ENCODE data around the gene MT1M.
"Not testable (repeated sequence)": the region's sequence is repeated elsewhere in the genome, so short reads cannot be mapped to it uniquely, and the experiment has no call there.

DNA sequence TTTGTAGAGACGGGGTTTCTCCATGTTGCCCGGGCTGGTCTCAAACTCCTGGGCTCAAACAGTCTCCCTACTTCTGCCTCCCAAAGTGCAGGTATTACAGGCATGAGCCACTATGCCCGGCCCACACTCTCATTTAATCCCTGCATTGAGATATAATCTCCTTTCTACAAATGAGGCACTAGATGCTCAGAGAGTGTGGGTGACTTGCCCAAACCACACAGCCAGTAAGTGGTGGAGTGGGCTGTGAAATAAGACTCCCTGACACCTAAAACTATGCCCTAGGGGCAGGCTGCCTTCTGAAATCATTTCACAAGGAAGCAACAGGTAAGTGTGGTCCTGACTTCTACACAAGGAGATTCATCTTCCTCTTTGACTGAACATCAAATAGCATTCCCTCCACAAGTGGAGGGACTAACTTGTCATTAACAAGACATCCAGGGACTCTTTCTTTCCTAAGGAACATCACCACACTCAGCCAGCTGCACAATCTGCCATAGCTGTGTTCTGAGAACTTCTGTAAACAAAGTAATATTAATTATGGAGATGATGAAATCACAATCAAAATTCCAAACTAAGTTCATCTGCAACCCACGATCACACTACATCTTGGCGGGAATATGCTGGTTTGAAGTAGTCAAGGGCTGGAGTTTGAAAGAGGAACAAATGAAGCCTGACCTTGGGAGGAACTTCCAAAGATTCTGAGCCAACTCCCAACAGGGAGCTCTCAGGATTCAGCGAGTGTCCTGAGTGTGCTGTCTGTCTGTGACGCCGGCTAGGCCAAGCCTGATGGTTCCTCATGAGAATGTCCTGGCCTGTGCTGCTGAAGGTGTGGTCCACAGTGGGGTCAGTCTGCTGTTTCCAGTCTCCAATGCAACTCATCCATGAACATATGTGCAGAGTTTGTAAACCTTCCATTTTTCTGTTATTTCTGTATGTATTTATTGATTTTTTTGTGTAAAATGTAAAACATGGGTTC, 33.1 kb downstream of the MT1M start:
- TF ChIP-seq POLR2AphosphoS5, CTCF (IDR thresholded peaks at IDR 0.05): not testable (repeated sequence)

Data from esophagus muscularis mucosa (tissue), 3 donors.